HG03060 (cell line): Measurements from ENCODE around the gene GALNT2.

ENCODE experiments used
- ATAC-seq: cut with Tn5 transposase; IDR thresholded peaks from one replicate; pipeline ENCODE4 v1.9.1; 2021; ENCODE audit warnings: low read depth, moderate number of reproducible peaks; ENCODE audit not compliant: unreplicated experiment

The GALNT2 gene

DNA sequence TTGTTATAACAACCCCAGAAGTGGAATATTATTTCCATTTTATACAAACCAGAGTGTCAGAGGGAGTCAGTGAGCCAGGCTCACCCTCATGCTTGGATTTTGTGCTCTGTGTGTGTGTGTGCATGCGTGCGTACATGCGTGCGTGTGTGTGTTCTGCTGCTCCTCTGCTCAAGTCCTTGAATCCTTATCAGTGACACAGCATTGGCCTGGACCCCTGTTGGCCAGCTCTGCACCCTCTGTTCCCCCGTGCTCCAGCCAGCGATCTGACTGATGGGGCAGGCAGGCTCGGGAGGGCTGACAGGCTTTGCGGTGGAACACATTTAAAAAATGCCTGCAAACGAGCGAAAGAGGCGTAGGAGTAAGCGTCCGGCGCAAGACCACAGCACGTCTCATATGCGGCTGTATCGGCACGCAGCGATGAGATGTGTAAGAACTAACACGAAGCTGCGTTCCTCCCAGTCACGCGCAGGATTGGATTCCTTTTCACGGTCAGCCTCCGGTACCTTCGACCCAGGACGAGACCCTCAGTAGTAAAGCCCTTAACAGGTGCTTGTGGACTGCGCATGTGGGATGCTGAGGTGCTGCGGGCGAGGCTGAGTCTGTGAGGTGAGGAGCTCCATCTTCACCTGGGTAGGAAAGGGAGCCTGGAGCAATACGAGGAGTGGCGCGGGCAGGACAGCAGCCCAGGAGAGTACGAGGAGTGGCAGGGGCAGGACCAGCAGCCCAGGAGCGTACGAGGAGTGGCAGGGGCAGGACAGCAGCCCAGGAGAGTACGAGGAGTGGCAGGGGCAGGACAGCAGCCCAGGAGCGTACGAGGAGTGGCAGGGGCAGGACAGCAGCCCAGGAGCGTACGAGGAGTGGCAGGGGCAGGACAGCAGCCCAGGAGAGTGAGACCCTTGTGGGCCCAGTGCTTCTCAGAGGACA, 130.9 kb downstream of the GALNT2 start:
- ATAC-seq: no peak

DNA sequence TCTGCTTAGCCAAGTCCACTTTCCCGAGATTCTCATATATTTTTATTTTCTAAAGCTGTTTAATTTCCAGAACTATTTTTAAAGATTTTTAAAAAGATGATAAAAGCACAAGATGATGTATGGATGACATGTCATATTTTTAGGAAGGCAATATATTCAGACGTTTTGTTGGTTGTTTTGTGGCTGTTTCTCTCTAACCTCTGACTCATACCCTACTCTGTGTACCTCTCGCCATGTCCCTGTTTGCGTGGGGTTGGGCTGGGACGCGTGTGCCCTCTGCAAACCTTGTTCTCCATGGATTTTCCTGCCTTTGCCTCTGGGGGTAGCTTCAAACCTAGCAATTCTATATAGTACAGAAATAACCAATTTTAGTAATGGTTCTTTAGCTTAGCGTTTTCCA, 132.0 kb downstream of the GALNT2 start:
- ATAC-seq: no peak

DNA sequence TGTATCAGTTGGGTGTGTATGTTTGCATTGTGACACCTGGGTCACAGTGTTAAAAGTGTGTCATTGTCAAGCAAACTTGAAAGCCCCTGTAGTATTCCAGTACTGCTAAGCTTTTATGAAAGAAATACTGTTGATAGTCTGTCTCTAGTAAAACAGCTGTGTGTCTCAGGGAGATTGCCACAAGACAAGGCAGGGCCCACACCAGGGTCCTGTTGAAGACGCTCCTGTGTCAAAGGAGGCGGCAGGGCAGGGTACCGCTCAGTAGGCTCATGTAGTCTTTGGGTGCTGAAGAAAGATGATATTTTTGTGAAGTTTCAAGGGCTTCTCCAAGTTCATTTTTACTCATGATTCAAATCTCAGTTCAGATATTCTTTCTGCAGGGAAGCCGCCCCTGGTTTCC, 132.5 kb downstream of the GALNT2 start:
- ATAC-seq: no peak

DNA sequence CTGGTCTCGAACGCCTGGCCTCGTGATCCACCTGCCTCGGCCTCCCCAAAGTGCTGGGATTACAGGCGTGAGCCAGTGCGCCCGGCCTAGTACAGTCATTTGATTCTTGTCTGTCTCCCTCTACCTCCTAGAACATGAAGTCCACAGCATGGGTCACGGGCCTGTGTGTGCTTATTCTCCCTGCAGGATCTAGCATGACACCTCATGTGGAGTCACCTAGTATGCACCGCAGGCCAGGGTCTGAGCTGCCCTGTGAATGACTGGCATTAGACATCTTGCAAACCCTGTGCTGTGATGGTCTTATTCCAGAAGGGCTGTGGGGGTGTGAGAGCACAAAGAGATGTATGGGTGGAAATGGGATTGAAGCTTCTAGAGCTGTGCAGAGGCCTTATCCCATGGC, 133.2 kb downstream of the GALNT2 start:
- ATAC-seq: no peak

DNA sequence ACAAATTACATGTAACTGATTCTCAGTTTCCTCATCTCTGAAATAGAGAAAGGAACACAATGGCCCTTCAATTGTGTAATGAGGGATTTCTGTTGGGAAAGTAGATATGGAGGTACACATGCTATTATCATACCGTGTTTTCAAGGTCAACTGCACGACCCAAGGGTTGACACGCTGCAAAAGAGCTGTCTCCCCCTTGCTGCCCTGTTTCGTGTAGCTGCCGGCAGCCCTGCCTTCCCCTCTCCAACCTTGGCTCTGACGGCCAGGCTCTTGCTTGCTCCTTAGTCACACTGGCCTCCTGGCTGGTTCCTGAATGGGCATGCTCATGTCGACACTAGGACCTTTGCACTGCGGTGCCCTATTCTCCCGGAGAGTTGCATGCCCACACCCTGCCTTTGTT, 134.4 kb downstream of the GALNT2 start:
- ATAC-seq: no peak

DNA sequence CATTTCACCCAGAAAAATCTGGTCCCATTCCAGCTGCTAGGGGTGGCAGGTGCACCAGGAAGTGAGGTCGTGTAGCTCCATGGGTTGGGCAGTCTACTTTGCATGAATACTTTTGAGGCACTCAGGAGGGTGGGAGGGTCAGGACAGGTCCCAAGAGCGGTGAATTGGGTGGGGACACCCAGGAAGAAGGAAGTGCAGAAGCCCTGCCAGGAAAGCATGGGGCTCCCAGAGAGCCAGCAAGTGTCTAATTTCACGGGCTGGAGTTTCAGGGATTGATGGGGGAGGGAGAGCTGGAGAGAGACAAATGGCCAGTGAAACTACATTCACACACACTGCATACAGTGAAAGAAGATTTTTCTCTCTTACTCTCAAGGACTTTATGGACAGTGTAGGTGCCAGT, 137.8 kb downstream of the GALNT2 start:
- ATAC-seq: no peak

DNA sequence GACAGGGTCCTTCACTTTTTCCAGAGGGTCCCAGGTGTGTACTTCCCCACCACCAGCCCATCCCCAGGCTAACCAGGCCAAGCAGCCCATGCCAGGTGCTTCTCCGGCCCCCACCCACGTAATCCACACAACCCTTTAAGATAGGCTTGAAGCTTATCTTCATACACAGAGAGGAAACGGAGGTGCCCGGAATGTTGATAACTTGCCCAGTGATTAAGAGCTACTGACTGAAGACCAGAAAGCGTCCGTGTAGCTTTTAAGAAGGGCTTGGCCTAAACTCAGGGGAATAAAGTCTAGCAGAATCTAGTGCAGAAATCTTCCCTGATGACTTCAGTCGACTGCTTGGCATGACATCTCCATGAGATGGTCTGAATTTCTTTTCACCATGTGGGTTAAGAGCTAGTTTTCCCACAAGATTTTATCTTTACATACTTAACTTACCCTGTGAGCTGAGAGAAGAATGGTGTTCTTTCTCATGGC, 138.7 kb downstream of the GALNT2 start:
- ATAC-seq: no peak

DNA sequence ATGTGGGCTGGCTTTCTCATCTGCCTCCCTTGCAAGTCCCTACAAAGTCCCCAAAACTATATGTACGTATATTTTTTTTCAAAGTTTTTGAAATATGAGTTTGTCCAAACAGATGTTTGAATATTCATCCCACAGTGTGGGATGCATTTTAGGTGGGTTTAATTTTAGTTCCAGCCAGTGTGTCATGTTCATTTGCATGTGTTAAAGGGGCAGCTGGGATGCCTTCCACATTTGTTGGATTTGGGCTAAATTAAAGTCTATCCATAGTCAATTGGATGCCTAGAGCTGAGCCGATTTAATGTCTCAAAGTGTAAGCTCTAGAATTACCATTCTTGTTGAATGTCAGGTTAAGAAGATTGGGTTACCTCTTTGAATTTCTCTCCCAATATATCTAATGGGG, 139.2 kb downstream of the GALNT2 start:
- no peak for ATAC-seq

DNA sequence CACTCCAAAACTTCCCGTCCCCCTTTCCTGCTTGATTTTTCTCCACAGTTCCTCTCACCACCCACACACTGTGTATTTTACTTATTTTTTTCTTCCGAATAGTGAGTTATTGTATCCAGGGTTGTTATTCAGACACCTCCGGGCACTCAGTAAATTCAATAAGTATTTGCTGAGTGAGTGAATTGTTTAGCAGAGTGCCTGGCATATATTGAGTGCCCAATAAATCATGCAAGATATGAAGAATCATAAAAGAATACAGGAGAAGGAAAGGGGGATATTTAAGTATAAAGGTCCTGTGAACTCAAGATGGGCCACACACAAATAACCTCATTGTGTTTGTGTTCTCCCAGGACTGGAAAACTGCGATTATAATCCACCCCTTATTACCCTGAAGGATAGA, 139.9 kb downstream of the GALNT2 start:
- ATAC-seq: no peak

DNA sequence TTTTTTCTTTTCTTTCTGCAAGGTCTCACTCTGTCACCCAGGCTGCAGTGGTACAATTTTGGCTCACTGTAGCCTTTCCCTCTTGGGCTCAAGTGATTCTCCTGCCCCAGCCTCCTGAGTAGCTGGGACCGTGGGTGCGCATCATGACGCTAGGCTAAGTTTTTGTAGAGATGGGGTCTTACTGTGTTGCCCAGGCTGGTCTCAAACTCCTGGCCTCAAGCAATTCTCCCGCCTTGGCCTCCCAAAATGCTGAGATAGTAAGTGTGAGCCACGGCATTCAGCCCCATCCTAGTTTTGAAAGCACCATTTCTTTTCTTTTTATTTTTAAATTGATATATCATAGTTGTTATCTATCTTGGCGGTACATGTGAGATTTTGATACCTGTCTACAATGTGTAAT, 140.6 kb downstream of the GALNT2 start:
- ATAC-seq: no peak

DNA sequence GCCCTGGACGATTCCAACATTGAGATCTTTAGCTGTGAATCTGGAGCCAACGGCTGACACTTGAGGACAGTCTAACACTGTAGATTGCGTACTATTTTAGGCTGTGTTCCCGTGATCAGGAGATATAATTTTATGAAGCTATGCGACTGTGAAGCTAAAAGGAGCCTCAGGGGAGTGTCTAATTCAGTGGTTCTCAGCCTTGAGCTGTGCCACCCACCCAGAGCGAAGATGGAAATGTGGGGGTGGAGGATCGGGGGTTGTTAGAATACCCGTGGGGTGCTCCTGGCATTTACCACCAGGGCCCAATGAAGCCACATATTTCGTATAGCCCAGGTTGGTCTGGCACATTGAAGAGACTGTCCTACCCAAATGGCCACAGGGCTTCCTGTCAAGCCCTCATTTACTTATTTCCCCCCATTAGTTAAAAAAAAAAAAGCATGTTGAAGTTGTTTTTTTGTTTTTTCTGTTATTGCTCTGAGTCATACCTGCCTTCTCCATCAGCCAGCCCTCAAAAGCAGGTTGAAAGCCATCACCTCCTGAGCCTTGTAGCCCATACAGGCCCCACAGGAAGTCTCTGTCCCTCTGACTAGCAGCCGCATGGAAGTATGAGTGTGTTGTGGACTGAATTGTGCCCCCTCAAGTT, 141.7 kb downstream of the GALNT2 start:
- ATAC-seq: peak; percentile 30

DNA sequence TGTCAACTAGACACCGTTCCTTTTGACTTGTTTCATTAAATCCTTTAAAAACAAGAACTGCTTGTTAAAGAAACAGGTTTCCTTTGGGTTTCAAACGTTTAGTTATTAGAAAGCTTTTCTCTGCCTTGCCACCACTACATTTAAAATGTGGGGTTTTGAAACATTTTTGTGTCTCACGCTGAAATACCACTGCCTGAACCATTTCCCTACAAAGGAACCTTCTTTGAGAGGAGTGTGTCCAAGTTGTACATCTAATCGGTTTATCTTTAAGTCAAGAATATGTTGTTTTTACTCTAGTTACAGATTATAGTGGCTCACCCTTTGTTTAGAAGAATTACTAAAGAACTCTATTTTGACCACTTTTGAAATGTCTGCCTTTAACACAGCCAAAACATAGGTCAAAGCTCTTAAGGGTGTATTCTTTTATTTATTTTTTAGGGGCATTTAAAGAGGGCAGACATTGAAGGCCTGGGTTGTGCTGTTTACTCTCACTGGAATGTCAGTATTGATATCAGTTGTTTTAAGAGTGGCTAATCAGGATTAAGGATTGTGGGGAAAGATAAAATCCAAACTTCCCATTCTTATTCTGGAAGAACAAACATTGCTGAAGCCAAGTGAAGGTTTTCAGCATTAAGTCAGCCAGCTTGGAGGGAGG, 143.4 kb downstream of the GALNT2 start:
- no peak for ATAC-seq

DNA sequence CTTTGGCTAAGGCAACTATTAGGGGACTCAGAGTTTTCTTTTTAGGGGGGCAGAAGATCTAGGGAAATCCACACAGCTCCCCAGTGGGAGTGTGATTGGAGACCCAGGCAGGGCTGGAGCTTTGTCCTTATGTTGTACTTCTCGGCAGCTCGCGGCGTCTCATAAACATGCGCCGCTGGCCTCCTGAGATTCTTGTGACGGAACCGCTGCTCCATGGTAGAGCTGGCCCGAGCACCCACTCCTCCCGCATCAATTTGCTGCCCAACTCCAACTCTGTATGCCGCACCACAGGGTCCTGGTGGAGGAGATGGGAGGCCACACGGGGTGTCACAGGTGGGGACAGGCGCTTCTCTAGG, 143.9 kb downstream of the GALNT2 start:
- no peak for ATAC-seq

DNA sequence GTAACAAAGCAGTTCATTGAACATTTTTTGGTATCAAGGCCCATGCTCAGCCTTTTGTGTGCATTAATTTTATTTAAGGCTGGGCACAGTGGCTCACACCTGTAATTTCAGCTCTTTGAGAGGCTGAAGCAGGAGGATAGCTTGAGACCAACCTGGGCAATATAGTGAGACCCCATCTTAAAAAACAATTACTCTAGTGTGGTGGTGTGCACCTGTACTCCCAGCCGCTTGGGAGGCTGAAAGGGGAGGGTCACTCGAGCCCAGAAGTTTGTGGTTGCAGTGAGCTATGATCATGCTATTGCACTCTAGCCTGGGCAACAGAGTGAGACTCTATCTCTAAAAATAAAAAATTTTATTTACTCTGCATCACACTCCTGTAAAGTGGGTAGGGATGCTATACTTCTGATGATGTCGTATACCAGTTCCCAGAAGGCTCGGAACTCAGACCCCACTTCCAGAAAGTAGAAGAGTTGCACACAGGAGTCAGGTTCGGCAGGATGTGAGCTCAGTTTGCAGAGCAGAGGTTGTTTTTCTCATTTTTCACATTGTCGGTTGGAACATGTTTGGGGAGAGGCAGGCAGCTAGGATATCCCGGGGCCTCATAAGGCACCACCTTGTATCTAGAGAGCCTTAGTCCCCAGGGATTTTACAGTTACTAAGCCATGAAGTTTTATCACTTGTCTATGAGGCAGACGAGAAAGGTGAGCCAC, 144.6 kb downstream of the GALNT2 start:
- ATAC-seq: no peak

DNA sequence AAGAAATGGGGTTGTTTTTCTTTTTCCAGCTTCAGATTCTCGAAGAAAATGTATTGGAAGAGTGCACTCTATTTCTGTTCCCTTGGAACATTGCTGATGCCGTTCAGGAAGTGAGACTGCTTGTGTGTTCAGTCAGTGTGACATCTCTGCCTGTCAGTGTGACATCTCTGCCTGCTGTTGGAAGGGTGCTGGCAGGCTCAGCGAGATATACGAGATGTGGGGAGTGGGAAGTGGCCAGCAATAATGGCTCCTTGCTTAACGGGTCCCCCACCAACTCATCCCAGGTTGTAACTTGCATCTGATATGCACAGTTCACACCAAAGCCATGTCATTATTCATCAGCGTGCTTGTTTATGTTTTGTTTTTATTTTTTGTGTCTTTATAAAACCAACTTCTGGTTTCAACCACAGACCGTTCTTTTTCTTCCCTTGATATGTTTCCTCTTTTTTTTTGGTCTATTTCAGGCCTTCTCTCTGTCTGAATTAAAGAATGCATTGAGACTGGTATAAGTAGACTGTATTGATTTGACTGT, 145.4 kb downstream of the GALNT2 start:
- no peak for ATAC-seq

DNA sequence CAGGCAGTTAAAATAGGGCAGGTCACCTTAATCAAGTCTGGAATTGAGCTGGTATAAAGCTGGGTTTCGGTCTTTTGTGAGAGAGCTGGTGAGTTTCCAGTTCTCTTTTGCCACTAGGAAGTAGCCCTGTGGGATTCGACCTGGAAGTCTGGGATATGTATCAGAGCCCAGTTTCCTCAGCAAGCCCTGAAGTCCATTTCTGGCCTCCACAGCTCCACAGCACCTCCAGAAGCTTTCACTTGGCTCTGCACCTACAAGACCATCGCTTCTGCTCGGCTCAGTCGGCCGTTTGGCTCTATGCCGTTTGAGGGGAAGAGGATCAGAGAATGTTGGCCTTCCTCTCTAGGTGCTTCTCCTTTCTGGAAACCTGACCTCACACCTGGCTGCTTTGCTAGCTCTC, 148.0 kb downstream of the GALNT2 start:
- ATAC-seq: no peak

DNA sequence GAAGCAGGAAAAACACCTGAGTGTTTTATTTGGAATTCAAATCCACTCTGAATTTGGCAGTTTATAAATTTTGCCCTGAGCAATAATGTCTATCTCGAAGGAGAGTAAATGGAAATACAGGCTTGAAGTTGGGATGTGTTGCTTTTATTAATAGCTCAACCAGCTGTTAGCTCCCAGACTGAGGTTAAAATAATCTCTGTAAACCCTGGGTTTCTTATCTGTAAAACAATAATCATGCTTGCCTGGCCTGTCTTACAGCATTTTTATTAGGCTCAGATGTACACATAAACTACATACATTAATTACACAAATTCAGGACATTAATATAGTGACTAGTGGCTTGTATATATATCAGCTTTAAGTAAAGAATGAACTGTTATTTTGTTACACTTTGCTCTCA, 148.5 kb downstream of the GALNT2 start:
- no peak for ATAC-seq

DNA sequence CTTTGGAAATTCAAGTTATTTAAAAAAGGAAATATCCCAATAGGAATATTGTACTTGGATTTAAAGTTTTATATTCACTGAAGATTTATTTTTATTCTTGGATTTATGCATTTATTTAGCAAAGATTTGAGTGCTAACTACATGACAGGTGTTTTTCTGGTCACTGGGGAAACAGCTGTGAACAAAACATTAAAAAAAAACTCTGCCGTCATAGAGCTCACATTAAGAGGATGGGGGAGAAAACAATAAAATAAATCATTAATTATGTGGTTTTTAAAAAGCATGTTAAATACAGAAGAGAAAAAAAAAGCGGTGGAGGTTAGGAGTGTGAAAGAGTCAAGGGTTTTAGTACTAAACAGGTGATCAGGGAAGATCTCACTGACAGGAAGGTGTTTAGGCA, 149.9 kb downstream of the GALNT2 start:
- no peak for ATAC-seq

DNA sequence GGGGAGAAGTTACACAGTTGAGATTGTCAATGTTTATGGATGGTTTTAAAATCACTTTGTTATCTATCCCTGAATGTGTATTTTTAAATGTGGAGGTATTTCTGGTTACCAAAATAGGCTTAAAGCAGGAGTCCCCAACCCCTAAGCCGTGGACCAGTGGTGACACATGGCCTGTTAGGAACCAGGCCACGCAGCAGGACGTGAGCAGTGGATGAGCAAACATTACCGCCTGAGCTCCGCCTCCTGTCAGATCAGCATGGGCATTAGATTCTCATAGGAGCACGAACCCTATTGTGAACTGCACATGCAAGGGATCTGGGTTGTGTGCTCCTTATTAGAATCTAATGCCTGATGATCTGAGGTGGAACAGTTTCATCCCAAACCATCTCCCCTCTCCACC, 151.6 kb downstream of the GALNT2 start:
- ATAC-seq: no peak

DNA sequence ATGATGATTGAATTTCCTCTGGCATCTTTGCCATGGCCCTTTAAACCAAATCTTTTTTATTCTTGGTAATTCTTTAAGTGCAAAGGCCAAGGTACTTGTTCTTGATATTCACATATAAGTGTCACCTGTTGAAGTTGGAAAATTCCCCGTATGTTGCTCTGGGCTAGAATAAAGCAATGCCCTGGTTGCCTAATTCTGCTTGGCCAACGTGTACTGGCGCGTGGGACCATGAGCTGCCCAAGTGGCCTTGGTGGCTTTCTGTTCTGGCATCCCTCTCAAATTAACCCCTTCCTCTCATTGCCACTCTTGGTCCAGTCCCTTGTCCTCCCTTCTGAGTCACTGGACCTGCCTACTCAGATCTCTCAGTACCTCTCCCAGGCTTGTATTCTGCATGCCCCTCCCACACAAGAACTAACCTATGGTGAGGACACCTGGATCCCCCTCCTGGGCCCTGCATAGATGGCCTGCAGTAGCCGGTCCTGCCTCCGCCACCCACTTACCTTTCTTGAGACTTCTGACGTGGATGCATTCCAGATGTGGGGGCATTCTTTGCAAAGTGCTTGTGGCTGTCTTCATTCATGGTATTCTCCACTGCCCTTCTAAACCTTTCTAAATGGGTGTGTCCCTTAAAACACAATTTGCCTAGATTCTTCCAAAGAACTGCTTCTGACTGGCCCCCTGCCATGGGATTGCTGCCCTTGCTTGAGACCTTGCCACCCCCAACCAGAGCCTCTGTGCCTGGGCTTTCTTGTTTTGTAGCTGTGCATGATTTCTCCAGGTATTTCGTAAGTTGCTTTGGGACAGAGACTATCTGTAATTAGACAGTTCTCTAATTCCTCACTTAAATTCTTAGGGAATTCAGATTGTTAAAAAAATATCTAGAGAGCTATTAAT, 152.4 kb downstream of the GALNT2 start:
- no peak for ATAC-seq
